Medulla oblongata (tissue), 1 donor: ENCODE results near the gene PRR35.

Source experiments
- DNase-seq: peaks from one replicate; pipeline ENCODE4 v3.0.0-alpha.2; 2015; ENCODE audit errors: extremely low spot score

PRR35 gene

GRCh38 chr16:560204-560700, at the start of gene PRR35:
TSS of gene PRR35 (plus strand) at chr16:560394. CDS start at chr16:563295, 2,901 bp downstream.
- no peak for DNase-seq

GRCh38 chr16:512802-513201, 47.4 kb upstream of the PRR35 start:
- no peak for DNase-seq

- no peak for DNase-seq
Measured at GRCh38 chr16:513950-514349, 46.2 kb upstream of the PRR35 start.

DNA sequence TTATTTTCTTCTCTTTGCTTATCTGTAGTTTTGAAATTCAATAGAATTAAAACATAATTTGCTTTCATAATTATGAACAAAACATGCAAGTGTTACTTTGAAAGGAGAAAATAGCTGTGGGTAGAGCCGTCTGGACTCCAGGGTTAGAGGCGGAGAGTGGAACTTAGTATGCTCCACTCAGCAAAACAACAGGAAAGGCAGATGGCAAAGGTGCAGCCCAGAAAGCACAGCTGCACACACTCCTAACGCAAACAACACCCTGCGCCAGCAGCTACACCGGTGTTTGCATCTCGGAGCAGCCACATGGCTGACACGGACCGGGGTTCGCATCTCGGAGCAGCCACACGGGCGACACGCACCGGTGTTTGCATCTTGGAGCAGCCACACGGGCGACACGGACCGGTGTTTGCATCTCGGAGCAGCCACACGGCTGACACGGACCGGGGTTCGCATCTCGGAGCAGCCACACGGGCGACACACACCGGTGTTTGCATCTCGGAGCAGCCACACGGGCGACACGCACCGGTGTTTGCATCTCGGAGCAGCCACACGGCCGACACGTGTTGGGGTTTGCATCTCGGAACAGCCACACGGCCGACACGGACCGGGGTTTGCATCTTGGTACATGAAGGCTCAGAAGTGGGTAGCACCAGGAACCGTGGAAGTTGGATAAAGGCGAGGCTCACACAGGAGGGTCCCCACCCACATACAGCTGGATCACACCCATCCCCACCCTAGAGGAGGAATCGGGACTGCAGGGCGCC, 44.8 kb upstream of the PRR35 start:
- no peak for DNase-seq

GRCh38 chr16:515939-516226, 44.3 kb upstream of the PRR35 start:
- no peak for DNase-seq

GRCh38 chr16:516301-516700, 43.9 kb upstream of the PRR35 start:
- DNase-seq, result no peak

DNA sequence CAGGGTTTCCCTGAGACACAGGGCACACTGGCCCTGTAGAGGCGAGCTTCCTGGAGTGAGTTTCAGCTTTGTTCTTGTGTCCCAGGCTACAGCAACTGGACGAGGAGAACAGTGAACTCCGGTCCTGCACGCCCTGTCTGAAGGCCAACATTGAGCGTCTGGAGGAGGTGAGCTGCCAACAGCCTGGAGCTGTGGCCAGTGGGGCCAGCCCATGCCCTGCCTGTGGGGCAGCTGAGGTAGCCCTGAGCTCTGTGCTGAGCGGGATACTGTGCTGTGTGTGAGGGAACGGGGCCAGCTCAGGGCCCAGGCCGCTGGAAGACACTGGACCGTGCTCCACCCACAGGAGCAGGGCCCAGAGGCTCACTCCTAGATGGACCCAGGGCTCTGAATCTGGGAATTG, 41.3 kb upstream of the PRR35 start:
- peak; percentile 55 for DNase-seq

DNA sequence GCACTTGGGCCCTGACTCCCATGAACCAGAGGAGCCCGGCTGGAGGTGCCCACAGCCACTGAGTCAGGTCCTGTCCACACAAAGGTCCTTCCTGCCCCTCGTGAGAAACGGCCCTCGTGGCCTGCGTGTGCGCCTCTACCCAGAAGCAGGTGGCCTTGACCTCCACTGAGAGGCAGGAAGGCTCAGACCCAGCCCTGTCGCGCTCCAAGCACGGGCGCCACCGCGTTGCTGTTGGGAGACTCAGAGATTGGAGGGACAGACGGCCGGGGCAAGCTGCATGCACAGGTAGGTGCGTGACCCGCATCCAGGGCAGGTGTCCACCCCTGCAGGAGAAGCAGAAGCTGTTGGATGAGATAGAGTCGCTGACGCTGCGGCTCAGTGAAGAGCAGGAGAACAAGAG, 40.8 kb upstream of the PRR35 start:
- no peak for DNase-seq

DNA sequence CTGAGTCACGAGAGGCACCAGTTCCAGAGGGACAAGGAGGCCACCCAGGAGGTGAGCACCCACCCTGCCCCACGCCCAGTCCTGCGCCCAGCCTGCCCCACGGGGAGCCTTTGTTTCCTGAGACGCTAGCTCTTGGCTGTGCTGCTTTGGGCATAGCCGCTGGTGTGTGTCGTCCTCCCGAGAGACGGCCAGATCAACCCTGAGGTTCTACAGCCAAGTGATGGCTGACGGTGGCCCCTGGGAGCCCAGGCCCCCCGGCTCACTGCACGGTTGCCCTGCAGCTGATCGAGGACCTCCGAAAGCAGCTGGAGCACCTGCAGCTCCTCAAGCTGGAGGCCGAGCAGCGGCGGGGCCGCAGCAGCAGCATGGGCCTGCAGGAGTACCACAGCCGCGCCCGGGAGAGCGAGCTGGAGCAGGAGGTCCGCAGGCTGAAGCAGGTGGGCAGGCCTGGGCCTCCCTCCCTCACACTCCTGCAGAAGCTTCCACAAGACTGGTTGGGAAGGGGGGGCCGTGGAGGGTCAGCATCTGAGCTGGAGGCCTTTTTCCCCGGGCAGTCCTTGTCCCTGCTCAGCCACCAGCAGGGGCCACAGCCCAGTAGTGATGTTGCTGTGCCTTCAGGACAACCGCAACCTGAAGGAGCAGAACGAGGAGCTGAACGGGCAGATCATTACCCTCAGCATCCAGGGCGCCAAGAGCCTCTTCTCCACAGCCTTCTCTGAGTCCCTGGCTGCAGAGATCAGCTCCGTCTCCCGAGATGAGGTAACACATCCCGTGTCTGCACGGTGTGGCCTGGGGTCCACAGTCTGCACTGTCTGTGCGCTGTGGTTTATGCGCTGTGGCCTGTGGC, 40.1 kb upstream of the PRR35 start:
- DNase-seq, result no peak

- DNase-seq, result no peak
Measured at GRCh38 chr16:520847-521246, 39.3 kb upstream of the PRR35 start.

- no peak for DNase-seq
Measured at GRCh38 chr16:521381-522210, 38.6 kb upstream of the PRR35 start.

DNA sequence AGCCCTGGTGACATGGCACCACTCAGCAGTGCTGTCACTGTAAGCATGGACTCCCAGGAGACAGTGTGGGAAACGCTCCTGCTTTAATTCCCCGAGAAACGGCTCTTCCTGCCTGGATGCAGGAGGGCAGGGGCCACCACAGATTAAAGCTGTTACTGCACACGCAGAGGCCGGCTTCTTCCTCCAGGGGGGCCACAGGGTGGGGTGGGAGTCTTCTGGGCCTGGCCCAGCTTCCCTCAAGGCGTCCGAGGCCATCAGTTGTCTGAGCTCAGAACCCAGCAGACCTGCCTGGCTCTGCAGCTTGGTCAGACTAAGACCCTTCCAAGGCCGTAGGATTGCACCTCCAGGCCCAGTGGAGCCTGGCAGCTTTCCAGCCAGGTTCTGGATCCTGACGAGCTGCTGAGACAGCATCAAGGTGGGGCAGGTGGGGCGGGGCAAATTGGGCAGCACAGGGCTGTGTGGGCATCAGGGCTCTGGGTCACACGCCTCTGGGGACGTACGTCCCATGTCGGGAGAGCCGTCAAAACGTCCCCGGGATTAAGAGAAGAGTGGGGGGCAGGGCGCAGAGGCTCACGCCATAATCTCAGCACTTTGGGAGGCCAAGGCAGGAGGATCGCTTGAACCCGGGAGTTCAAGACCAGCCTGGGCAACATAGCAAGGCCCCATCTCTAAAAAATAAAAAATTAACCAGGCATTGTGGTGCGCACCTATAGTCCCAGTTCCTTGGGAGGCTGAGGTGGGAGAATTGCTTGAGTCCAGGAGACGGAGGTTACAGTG, 37.7 kb upstream of the PRR35 start:
- no peak for DNase-seq

DNA sequence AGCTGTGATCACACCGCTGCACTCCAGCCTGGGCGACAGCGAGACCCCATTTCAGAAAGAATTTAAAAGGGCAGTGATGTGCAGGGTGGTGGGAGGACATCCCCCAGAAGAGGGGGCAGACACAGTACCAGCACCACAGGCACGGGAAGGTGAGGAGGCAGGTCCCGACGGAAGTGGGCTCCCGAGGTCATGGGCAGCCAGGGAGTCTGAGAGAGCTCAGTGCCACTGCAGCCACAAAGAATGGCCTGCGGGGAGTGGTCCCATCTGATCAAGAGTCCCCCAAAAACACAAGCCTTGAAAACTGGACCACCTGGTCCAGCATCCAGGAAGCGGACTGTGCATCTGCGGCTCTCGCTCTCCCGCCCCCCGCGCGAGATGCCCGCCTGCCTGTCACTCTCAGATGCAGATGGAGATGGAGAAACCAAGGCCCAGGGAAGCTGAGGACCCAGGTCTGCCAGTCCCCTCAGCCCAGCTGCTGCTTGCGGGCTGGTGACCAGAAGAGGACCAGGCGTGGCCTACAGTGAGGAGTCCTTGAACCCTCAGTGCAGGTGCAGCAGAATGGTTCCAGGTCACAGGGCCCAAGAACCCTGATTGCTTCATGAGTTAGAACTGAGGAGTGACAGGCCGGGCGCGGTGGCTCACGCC, 37.0 kb upstream of the PRR35 start:
- no peak for DNase-seq

- peak; percentile 15 for DNase-seq
Measured at GRCh38 chr16:524274-525040, 35.7 kb upstream of the PRR35 start.

DNA sequence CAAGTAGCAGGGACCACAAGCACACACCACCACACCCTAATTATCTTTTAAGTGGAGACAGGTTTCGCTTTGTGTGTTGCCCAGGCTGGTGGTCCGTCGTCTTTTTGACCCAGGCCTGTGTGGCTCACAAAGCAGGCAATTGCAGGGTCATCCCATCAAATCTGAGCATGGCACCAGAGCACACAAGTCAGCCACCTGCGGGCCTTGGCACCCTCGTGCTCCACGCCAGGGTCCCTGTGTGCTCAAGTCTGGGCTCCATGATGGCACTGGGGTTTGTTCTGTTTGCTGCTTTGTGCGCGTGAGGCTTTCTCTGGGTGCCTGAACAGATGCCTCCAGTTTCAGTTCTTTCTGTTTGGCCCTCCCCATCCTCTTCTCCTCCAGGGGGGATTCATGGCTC, 35.1 kb upstream of the PRR35 start:
- DNase-seq, result no peak

- no peak for DNase-seq
Measured at GRCh38 chr16:525520-526180, 34.5 kb upstream of the PRR35 start.

- DNase-seq, result peak; percentile 8
Measured at GRCh38 chr16:526181-527014, 33.8 kb upstream of the PRR35 start.

GRCh38 chr16:527015-527903, 32.9 kb upstream of the PRR35 start, which contains the start of gene CAPN15:
TSS of gene CAPN15 (plus strand) at chr16:527712. CDS start at chr16:546839, 19,127 bp downstream.
- peak; percentile 88 for DNase-seq
